ENCODE measurements around the gene U2SURP.
"Not testable (repeated sequence)": the region's sequence is repeated elsewhere in the genome, so short reads cannot be mapped to it uniquely, and the experiment has no call there.

DNA sequence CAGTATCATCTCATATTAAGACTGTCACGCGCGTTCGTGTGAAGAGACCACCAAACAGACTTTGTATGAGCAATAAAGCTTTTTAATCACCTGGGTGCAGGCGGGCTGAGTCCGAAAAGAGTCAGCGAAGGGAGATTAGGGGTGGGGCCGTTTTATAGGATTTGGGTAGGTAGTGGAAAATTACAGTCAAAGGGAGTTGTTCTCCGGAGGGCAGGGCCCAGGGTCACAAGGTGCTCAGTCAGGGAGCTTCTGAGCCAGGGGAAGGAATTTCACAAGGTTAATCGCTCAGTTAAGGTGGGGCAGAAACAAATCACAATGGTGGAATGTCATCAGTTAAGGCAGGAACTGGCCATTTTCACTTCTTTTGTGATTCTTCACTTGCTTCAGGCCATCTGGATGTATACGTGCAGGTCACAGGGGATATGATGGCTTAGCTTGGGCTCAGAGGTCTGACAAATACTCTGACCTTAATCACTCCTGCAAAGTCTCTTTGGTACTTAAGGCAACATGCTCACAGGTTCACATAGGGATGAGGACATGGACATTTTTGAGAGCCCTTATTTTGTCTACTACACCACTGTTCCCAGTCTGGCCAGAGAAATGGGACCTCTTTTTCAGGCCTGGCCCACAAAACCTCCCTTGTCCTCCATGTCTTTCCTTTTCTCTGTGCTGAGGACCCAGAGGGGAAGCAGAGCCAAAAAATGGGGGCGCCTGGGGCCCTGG lies 71.1 kb downstream of the U2SURP start:
- not testable (repeated sequence) for TF ChIP-seq RAD21 (IDR thresholded peaks at IDR 0.05); REST (IDR thresholded peaks at IDR 0.05); MAX (IDR thresholded peaks at IDR 0.05); CTCF (IDR thresholded peaks at IDR 0.05; ENCODE audit: low read depth, low read length, missing input control); YY1 (IDR thresholded peaks at IDR 0.05); FOXA1 (IDR thresholded peaks at IDR 0.05); TAF1 (conservative IDR thresholded peaks at IDR 0.05); JUND (IDR thresholded peaks at IDR 0.05); NR2F2 (IDR thresholded peaks at IDR 0.05); HNF4G (IDR thresholded peaks at IDR 0.05); RXRA (IDR thresholded peaks at IDR 0.05)

All from liver (tissue), 3 donors.